ENCODE measurements around the gene GCG.

GRCh38 chr2:162200636-162201035, 48.6 kb upstream of the GCG start:
- TF ChIP-seq CTCF (IDR thresholded peaks at IDR 0.05; ENCODE audit: extremely low read depth in 1 of 2, insufficient read depth in 1 of 2, low read depth in 1 of 2, low read length in 2 of 2) (no peak), EZH2 (IDR thresholded peaks at IDR 0.05; ENCODE audit: borderline replicate concordance, low read depth, low read length, severe bottlenecking) (no peak), JUN (IDR thresholded peaks at IDR 0.05; ENCODE audit: borderline replicate concordance, insufficient read depth, insufficient read length, low read depth) (no peak), POLR2A (IDR thresholded peaks at IDR 0.05; ENCODE audit: low read depth, low read length) (no peak), POLR2AphosphoS5 (IDR thresholded peaks at IDR 0.05; ENCODE audit: insufficient read depth, low read depth, low read length) (no peak), GATA2 (IDR thresholded peaks at IDR 0.05; ENCODE audit: insufficient read depth, insufficient read length, low read depth, low read length) (no peak), MYC (IDR thresholded peaks at IDR 0.05; ENCODE audit: low read depth, low read length) (no peak)
- TF ChIP-seq, protein P1, sequence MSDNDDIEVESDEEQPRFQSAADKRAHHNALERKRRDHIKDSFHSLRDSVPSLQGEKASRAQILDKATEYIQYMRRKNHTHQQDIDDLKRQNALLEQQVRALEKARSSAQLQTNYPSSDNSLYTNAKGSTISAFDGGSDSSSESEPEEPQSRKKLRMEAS (IDR thresholded peaks at IDR 0.05; ENCODE audit: insufficient read depth, insufficient read length) = no peak

Data from endothelial cell of umbilical vein (primary cell).